Stimulated activated naive CD8-positive, alpha-beta T cell treated with anti-CD3 and anti-CD28 coated beads, Interleukin-15, Interleukin-2, amounts not matched to agents 100 ng/mL and 50 ng/mL, for 24 hours (primary cell): Measurements from ENCODE around the gene ANTXR2.
"Not testable (repeated sequence)": the region's sequence is repeated elsewhere in the genome, so short reads cannot be mapped to it uniquely, and the experiment has no call there.

Experiments used
- H3K27ac Mint-ChIP-seq: one replicate; pipeline ENCODE4 v1.8.0; 2021; ENCODE audit warnings: mild to moderate bottlenecking, mixed read lengths
- H3K27me3 Mint-ChIP-seq: one replicate; pipeline ENCODE4 v1.8.0; 2021; ENCODE audit warnings: mixed read lengths
- H3K36me3 Mint-ChIP-seq: one replicate; pipeline ENCODE4 v1.8.0; 2021; ENCODE audit warnings: low read depth, mixed read lengths
- H3K4me1 Mint-ChIP-seq: one replicate; pipeline ENCODE4 v1.8.0; 2021; ENCODE audit warnings: low read depth, mixed read lengths
- H3K4me3 Mint-ChIP-seq: one replicate; pipeline ENCODE4 v1.8.0; 2021; ENCODE audit warnings: mild to moderate bottlenecking, mixed read lengths
- H3K9me3 Mint-ChIP-seq: one replicate; pipeline ENCODE4 v1.8.0; 2021; ENCODE audit warnings: mixed read lengths

The ANTXR2 gene

GRCh38 chr4:79922011-79922410 lies 151.0 kb downstream of the ANTXR2 start:
- H3K27me3 Mint-ChIP-seq: no peaks in the 10 kb centered on the region
- H3K36me3 Mint-ChIP-seq: no peaks in the 10 kb centered on the region
- H3K4me1 Mint-ChIP-seq: no peaks in the 10 kb centered on the region
- H3K9me3 Mint-ChIP-seq: no peaks in the 10 kb centered on the region
- no peak overlapping the region for H3K4me3 Mint-ChIP-seq
- H3K27ac Mint-ChIP-seq: no peak overlapping the region

GRCh38 chr4:79920163-79920853 lies 152.7 kb downstream of the ANTXR2 start:
- no peak overlapping the region for H3K27ac Mint-ChIP-seq

GRCh38 chr4:79918292-79918691 lies 154.7 kb downstream of the ANTXR2 start:
- no peak overlapping the region for H3K27ac Mint-ChIP-seq
- no peaks in the 10 kb centered on the region for H3K9me3 Mint-ChIP-seq
- H3K4me3 Mint-ChIP-seq: no peak overlapping the region
- H3K4me1 Mint-ChIP-seq: peaks cover 10% of the 10 kb centered on the region
- H3K36me3 Mint-ChIP-seq: no peaks in the 10 kb centered on the region
- no peaks in the 10 kb centered on the region for H3K27me3 Mint-ChIP-seq

More at GRCh38 chr4:79920163-79920853, 152.7 kb downstream of the ANTXR2 start:
- no peaks in the 10 kb centered on the region for H3K36me3 Mint-ChIP-seq
- H3K4me1 Mint-ChIP-seq: no peaks in the 10 kb centered on the region
- H3K4me3 Mint-ChIP-seq: no peak overlapping the region
- H3K27me3 Mint-ChIP-seq: no peaks in the 10 kb centered on the region
- H3K9me3 Mint-ChIP-seq: no peaks in the 10 kb centered on the region

- Mint-ChIP-seq H3K36me3 (no peaks in the 10 kb centered on the region), H3K9me3 (no peaks in the 10 kb centered on the region), H3K27ac (no peak overlapping the region), H3K27me3 (no peaks in the 10 kb centered on the region), H3K4me1 (peaks cover 10% of the 10 kb centered on the region), H3K4me3 (no peak overlapping the region)
Observed at GRCh38 chr4:79917246-79917645, 155.8 kb downstream of the ANTXR2 start.

GRCh38 chr4:79915246-79915645 lies 157.8 kb downstream of the ANTXR2 start:
- H3K36me3 Mint-ChIP-seq: no peaks in the 10 kb centered on the region
- no peaks in the 10 kb centered on the region for H3K27me3 Mint-ChIP-seq
- H3K4me1 Mint-ChIP-seq: peaks cover 10% of the 10 kb centered on the region
- no peak overlapping the region for H3K27ac Mint-ChIP-seq
- no peak overlapping the region for H3K4me3 Mint-ChIP-seq
- no peaks in the 10 kb centered on the region for H3K9me3 Mint-ChIP-seq

GRCh38 chr4:79913581-79913980 lies 159.4 kb downstream of the ANTXR2 start:
- Mint-ChIP-seq H3K4me3 (no peak overlapping the region), H3K4me1 (peaks cover 10% of the 10 kb centered on the region), H3K27ac (no peak overlapping the region)

GRCh38 chr4:79907001-79907400 lies 166.0 kb downstream of the ANTXR2 start:
- Mint-ChIP-seq H3K4me1 (peaks cover 10% of the 10 kb centered on the region), H3K36me3 (peaks cover 26% of the 10 kb centered on the region), H3K27ac (no peak overlapping the region), H3K27me3 (no peaks in the 10 kb centered on the region), H3K4me3 (no peak overlapping the region), H3K9me3 (no peaks in the 10 kb centered on the region)

More at GRCh38 chr4:79913581-79913980, 159.4 kb downstream of the ANTXR2 start:
- H3K27me3 Mint-ChIP-seq: no peaks in the 10 kb centered on the region
- H3K36me3 Mint-ChIP-seq: no peaks in the 10 kb centered on the region
- H3K9me3 Mint-ChIP-seq: no peaks in the 10 kb centered on the region

GRCh38 chr4:79906303-79906702 lies 166.7 kb downstream of the ANTXR2 start:
- no peak overlapping the region for H3K4me3 Mint-ChIP-seq
- no peaks in the 10 kb centered on the region for H3K9me3 Mint-ChIP-seq
- H3K27ac Mint-ChIP-seq: no peak overlapping the region
- no peaks in the 10 kb centered on the region for H3K27me3 Mint-ChIP-seq
- H3K4me1 Mint-ChIP-seq: peaks cover 10% of the 10 kb centered on the region
- H3K36me3 Mint-ChIP-seq: peaks cover 26% of the 10 kb centered on the region

GRCh38 chr4:79905212-79905611 lies 167.8 kb downstream of the ANTXR2 start:
- no peaks in the 10 kb centered on the region for H3K9me3 Mint-ChIP-seq
- peaks cover 26% of the 10 kb centered on the region for H3K36me3 Mint-ChIP-seq
- no peak overlapping the region for H3K27ac Mint-ChIP-seq
- H3K4me3 Mint-ChIP-seq: no peak overlapping the region
- H3K4me1 Mint-ChIP-seq: peaks cover 10% of the 10 kb centered on the region
- H3K27me3 Mint-ChIP-seq: no peaks in the 10 kb centered on the region

GRCh38 chr4:79904331-79904730 lies 168.7 kb downstream of the ANTXR2 start:
- H3K4me1 Mint-ChIP-seq: peaks cover 10% of the 10 kb centered on the region
- H3K4me3 Mint-ChIP-seq: no peak overlapping the region
- no peaks in the 10 kb centered on the region for H3K9me3 Mint-ChIP-seq
- peaks cover 26% of the 10 kb centered on the region for H3K36me3 Mint-ChIP-seq
- H3K27ac Mint-ChIP-seq: no peak overlapping the region
- no peaks in the 10 kb centered on the region for H3K27me3 Mint-ChIP-seq

- H3K9me3 Mint-ChIP-seq: no peaks in the 10 kb centered on the region
Observed at GRCh38 chr4:79900182-79900581, 172.8 kb downstream of the ANTXR2 start.

GRCh38 chr4:79899481-79899880 lies 173.5 kb downstream of the ANTXR2 start:
- Mint-ChIP-seq H3K9me3 (no peaks in the 10 kb centered on the region), H3K4me1 (no peaks in the 10 kb centered on the region), H3K4me3 (no peak overlapping the region), H3K27me3 (peaks cover 4% of the 10 kb centered on the region), H3K27ac (no peak overlapping the region), H3K36me3 (no peaks in the 10 kb centered on the region)

More at GRCh38 chr4:79900182-79900581, 172.8 kb downstream of the ANTXR2 start:
- Mint-ChIP-seq H3K27me3 (peaks cover 4% of the 10 kb centered on the region), H3K4me3 (no peak overlapping the region), H3K36me3 (peaks cover under 1% of the 10 kb centered on the region), H3K4me1 (no peaks in the 10 kb centered on the region), H3K27ac (no peak overlapping the region)

- Mint-ChIP-seq H3K4me3 (no peak overlapping the region), H3K9me3 (no peaks in the 10 kb centered on the region), H3K4me1 (no peaks in the 10 kb centered on the region), H3K36me3 (no peaks in the 10 kb centered on the region), H3K27me3 (peaks cover 4% of the 10 kb centered on the region), H3K27ac (no peak overlapping the region)
Observed at GRCh38 chr4:79898055-79898454, 175.0 kb downstream of the ANTXR2 start.

- Mint-ChIP-seq H3K36me3 (no peaks in the 10 kb centered on the region), H3K27ac (no peak overlapping the region), H3K4me1 (no peaks in the 10 kb centered on the region), H3K27me3 (peaks cover 4% of the 10 kb centered on the region), H3K9me3 (no peaks in the 10 kb centered on the region), H3K4me3 (no peak overlapping the region)
Observed at GRCh38 chr4:79897174-79897573, 175.9 kb downstream of the ANTXR2 start.

GRCh38 chr4:79893456-79893855 lies 179.6 kb downstream of the ANTXR2 start:
- H3K27me3 Mint-ChIP-seq: peaks cover 4% of the 10 kb centered on the region
- H3K4me1 Mint-ChIP-seq: no peaks in the 10 kb centered on the region
- H3K36me3 Mint-ChIP-seq: no peaks in the 10 kb centered on the region
- no peaks in the 10 kb centered on the region for H3K9me3 Mint-ChIP-seq
- no peak overlapping the region for H3K4me3 Mint-ChIP-seq
- no peak overlapping the region for H3K27ac Mint-ChIP-seq

- H3K4me3 Mint-ChIP-seq, H3K4me1 Mint-ChIP-seq, H3K27me3 Mint-ChIP-seq, H3K36me3 Mint-ChIP-seq, H3K9me3 Mint-ChIP-seq, H3K27ac Mint-ChIP-seq: not testable (repeated sequence)
Observed at GRCh38 chr4:79889026-79889425, 184.0 kb downstream of the ANTXR2 start.
